NCI-H1417 treated with DMSO at 0.1 percent for 48 hours (cell line): Measurements from ENCODE around the gene SLC7A11.
A peak's percentile ranks its signal among the peaks of the same experiment; 100 is the strongest.

Experiments
- DNase-seq: peaks from one replicate; lab custom pipeline; 2025; lab: John Stamatoyannopoulos, UW

SLC7A11 gene

DNA sequence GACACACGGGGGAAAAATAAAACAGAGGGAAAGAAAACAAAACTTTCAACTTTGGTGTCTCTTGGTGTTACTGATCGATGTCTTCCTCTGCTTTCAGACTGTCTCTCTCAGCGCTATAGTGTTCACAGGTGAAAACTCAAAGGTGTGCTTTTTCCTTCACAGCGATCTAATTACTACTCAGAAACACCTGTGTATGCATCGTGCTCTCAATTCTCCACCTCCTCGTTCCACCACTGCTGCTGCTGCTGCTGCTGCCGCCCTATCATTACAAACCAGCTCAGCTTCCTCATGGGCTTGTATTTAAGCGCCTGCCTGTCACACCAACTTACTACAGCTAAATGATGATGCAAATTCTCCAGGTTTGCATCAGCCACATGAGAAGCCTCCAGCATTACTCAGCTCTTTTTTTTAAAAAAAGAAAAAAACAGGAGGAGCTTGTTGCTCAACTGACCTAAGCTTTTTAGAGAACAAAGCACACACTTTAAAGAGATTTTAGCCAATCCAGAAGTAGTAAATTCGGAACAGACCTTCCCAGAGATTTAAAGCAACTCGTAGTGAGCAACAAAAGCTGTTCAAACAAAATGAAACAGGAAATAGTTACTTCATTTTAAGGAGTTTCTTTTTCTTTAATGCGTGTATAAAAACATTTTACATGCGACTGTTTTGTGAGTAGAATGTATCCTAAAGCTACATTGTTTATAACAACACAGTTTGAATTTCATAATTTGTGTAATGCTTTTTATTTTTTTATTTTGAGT lies at the start of gene SLC7A11:
Gene SLC7A11 (minus strand): TSS at position 274 of the 758 bp plus-strand sequence. CDS start 280 bp downstream, outside the sequence.
- peak; percentile 83 for DNase-seq

DNA sequence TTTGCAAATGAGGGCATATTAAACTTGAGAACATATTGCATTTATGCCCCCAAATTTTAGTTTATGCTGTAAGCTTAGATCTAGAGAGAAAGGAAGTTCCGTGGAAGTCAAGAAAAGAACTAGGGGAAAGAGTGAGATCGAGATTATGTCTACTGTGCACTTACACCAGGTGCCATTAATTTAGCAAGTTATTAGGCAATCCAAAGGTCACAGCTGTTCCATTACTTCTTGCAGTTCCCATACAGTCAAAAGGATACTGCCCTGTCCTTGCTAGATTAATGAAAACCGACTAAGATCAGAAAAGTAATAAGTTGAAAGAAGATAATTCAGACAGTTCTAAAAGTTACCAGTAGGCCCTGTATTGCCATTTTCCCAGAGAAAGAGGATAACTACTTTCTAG lies 49.3 kb upstream of the SLC7A11 start:
- no peak for DNase-seq

GRCh38 chr4:138290805-138291204 lies 48.7 kb upstream of the SLC7A11 start:
- no peak for DNase-seq

DNA sequence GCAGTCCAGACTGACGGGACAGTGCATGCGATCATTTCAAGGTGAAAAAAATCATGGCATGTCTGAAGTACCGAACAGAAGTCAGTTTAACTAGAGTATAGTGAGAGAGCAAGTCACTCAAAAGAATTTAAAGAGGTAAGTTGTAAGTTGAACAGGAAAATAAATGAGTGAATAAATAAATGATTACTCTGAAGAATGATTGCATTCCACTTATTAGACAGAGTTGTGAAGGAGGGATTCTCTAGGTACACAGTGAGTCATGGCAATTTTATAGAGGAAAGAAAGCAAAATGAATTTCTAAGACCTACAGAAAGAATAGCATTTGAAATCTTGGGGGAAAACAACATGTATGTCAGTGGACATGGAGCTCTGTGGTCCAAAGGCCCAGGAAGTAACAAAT lies 37.1 kb upstream of the SLC7A11 start:
- no peak for DNase-seq

DNA sequence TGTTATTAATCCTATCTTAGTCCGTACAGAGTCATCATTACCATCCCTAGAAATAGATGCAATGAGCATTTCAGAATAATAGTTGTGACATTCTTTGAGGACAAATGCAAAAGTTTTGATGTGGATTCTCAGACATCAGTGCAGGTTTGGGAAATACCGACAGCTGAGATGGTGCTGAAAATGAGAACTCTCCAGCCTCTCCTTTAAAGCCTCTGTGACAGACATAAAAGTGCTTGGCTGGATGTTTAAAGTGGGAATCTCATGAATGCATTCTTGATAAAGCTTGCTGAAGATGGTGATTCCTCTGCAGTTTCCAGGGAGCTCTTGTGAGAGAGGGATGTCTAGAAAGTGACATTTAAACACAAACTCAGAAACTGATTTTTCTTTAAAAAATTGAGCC lies 35.0 kb upstream of the SLC7A11 start:
- DNase-seq = no peak

DNA sequence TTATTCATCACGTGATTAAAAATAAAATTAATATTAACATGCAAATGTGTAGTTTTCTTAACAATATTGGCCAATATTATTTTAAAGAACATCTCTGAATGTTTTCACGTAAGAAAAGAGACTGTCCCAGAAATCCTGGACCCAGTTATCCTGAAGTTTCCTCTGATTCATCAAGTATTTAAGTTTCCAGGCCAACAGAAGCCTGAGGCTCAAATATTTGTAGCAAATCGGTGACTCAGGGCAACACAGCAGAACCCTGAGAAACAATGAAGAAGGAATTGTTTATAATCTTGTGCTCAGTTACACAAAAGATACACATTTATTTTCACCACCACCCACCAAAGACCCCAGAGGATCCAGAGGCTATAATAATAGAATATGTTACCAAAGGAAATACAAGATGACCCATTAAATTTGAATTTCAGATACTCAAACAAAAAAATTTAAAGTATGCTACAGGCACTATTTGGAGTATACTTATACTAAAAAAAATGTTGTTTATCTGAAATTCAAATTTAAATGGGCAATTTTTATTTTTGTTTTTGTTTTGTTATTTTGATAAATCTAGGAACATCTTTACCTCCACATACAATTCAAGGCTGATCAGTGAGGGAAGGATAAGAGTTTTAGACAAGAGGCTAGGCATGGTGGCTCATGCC lies 33.9 kb upstream of the SLC7A11 start:
- DNase-seq = no peak

DNA sequence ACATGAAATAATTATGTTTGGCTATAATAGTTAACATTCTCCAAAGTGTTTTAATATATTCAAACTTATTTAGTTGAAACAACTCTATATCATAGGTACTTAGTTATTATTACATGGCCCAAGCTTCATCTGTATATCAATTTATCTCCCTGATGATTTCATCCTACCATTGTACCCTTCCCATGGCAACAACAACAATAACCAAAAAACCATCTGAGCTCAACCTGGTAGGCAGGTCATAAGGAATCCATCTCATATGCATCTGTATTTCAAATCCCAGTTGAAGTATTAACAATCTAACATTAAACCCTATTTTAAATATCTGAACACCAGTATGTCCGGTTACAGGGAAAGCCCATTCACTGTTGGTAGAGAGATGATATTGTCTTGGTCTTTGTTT lies 33.1 kb upstream of the SLC7A11 start:
- DNase-seq = no peak

DNA sequence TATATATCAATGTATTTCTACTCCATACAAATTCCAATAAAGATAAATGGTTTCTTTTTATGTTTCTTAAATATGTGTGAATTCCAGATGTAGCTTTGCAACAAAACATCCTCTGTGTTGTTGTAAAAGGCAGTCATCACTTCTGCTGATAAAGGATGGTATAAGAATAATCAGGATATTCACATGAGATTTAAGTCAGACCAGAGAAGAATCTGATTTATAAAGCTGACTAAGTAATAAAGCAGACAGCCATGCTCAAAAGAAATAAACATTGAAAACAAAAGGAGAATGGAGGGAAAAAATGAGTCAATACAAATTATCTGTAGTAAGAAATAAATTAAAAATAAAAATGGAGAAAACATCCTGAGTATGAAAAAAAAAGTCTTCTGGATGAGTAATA lies 27.0 kb upstream of the SLC7A11 start:
- DNase-seq = no peak

- DNase-seq = no peak
These were observed 25.7 kb upstream of the SLC7A11 start for GRCh38 chr4:138267835-138268234.

- DNase-seq = no peak
These were observed 24.8 kb upstream of the SLC7A11 start for GRCh38 chr4:138266948-138267347.

DNA sequence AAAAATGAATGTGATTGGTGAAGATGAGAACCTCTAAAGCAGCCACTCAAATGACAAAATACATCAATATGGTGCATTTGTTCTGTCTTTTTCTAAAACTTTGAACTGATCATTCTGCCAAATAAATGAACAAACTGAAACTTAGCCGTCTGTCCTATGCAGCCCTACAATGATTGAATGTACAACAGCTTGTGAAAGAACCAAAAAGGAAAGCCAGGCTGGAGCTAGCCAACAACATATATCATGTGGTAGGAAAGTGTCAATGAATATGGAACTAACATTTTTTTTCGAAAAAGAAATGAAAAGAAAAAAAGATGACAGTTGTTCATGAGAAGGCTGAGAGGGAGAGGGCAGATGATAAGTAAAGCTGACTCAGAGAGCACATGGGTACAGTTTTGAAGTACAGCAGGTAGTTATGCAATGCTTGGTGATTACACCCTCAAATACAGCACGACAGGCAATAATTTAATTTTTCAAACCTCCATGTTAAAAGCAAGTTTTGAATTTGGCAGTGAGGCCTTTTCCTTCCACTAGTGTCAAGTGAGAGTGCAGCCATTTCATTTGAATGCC lies 21.2 kb upstream of the SLC7A11 start:
- no peak for DNase-seq

GRCh38 chr4:138262469-138262868 lies 20.3 kb upstream of the SLC7A11 start:
- DNase-seq = no peak

DNA sequence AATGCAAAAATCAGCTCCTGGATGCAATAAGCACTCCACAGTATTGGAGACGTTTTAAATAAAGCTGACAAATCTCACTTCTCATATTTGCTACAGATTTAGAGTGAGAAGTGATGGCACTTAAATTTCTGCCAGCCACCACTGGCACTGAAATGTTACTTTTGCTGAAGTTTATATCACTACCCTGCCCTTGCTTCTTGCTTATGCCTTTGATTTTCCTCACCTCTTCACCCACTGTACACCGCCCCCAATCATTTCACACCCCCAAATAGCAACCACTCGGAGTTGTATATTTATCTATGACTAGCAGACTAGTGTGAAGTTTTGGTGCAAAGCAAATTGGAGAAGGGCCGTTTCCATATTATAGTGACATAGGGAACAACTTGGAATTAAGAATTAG lies 19.9 kb upstream of the SLC7A11 start:
- DNase-seq = no peak

- no peak for DNase-seq
These were observed 17.7 kb upstream of the SLC7A11 start for GRCh38 chr4:138259824-138260223.

DNA sequence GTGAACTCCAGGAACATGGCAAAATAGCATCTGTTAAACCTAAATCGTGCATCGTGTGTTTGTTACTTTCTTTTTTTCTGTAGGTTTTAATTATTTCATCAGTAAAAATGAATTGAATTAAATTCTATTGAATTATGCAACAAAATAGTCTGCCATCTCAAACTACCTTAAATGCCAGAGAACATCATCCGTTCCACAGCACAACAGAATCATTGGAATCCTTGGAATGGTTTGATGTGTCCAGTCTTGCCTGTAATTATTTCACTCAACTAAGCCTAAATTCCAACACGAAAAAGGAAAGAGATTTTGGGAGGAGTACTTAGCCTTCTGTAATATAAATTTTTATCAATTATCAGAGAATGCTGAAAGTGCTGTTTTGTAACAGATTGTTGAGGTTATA lies 17.1 kb upstream of the SLC7A11 start:
- no peak for DNase-seq

GRCh38 chr4:138256608-138257007 lies 14.5 kb upstream of the SLC7A11 start:
- DNase-seq = no peak

DNA sequence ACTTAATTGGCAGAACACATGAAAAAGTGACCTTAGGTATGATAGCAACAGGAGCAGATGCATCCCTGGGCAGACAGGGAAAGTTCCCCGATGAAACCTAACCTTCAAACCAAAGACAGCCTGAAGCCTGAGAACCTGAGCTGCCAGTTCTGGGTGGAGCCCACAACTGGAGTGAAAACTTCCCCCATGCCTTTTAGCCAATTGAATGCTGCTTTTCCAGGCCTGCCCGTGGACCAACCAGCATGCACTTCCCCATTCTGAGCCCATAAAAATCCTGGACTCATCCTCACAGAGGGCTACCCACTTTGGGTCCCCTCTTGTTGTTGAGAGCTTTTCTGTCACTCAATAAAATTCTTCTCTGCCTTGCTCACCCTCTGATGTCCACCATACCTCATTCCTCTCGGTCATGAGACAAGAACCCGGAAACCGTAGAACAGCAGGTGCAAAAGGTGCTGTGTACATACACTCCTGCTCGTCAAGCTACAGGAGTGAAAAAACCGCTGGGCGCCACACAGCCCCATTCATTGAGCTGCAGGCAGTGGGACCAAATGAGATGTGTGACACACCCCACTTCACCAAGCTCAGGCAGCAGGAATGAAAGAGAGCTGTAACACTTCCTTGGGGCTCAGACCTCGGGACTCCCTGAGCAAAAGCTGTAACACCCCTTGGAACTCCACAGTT lies 13.9 kb upstream of the SLC7A11 start:
- no peak for DNase-seq

GRCh38 chr4:138252551-138252950 lies 10.4 kb upstream of the SLC7A11 start:
- DNase-seq = no peak

GRCh38 chr4:138251938-138252337 lies 9.8 kb upstream of the SLC7A11 start:
- no peak for DNase-seq

GRCh38 chr4:138249132-138249531 lies 7.0 kb upstream of the SLC7A11 start:
- DNase-seq = no peak

DNA sequence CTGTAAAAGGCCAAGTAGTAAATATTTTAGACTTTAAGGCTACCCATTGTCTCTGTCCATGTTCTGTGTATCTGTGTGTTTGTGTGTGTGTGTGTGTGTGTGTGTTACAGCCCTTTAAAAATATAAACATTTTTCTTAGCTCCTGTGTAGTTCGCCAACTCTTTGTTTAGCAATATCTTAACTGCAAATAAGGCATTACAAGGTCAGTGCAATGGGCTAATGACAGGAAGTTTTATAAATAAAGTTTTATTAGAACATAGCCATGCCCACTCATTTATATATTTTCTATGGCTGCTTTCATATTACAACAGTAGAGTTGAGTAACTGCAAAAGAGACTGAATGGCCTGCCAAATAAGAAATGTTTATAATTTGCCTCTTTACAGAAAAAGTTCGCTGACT lies 5.9 kb upstream of the SLC7A11 start:
- no peak for DNase-seq

- DNase-seq = no peak
These were observed 5.5 kb upstream of the SLC7A11 start for GRCh38 chr4:138247643-138248042.

- DNase-seq = no peak
These were observed 1.2 kb upstream of the SLC7A11 start for GRCh38 chr4:138243369-138243768.
